SK-N-SH treated with all-trans-retinoic acid at 6 μM for 48 hours (cell line): ENCODE data around the gene AGAP1.

Source experiments
- ATAC-seq: fragments of 200-7000 bp; cut with Tn5 transposase; 3 replicates; pipeline ENCODE4 v1.9.1; 2020; ENCODE audit warnings: mild to moderate bottlenecking, moderate library complexity
- ARNTL ChIP-seq: fragments of 450-650 bp; formaldehyde crosslinking; IDR thresholded peaks from 2 replicates; pipeline ENCODE4 v1.5.0; 2020; ENCODE audit warnings: low read depth, mild to moderate bottlenecking, moderate library complexity, borderline replicate concordance
- BACH2 ChIP-seq: fragments of 250-450 bp; sonication (Bioruptor Pico); IDR thresholded peaks from 2 replicates; pipeline ENCODE4 v1.9.0; 2021; ENCODE audit warnings: mild to moderate bottlenecking, borderline replicate concordance
- CSDC2 ChIP-seq: fragments of 250-450 bp; sonication (Bioruptor Pico); IDR thresholded peaks from 2 replicates; pipeline ENCODE4 v1.5.0; 2020; ENCODE audit warnings: mild to moderate bottlenecking, moderate library complexity
- ISL1 ChIP-seq: fragments of 250-450 bp; sonication (Bioruptor Pico); IDR thresholded peaks from 2 replicates; pipeline ENCODE4 v2.1.2; 2022; ENCODE audit warnings: mild to moderate bottlenecking, moderate library complexity
- OSR1 ChIP-seq: fragments of 250-450 bp; sonication (Bioruptor Pico); IDR thresholded peaks from 2 replicates; pipeline ENCODE4 v1.8.0; 2022; ENCODE audit warnings: moderate library complexity, mild to moderate bottlenecking, inconsistent platforms
- PPARA ChIP-seq: fragments of 250-450 bp; sonication (Bioruptor Pico); IDR thresholded peaks from 2 replicates; pipeline ENCODE4 v1.5.0; 2020; ENCODE audit warnings: mild to moderate bottlenecking, borderline replicate concordance
- RARB ChIP-seq: fragments of 250-450 bp; sonication (Bioruptor Pico); IDR thresholded peaks from 2 replicates; pipeline ENCODE4 v1.8.0; 2021; ENCODE audit warnings: mild to moderate bottlenecking, moderate library complexity
- SNAI2 ChIP-seq: fragments of 250-450 bp; sonication (Bioruptor Pico); IDR thresholded peaks from 2 replicates; pipeline ENCODE4 v1.5.0; 2020; ENCODE audit warnings: mild to moderate bottlenecking, moderate library complexity
- TOX ChIP-seq: fragments of 250-450 bp; sonication (Bioruptor Pico); IDR thresholded peaks from 2 replicates; pipeline ENCODE4 v1.8.0; 2021; ENCODE audit warnings: mild to moderate bottlenecking, moderate library complexity, borderline replicate concordance
- ZC3H10 ChIP-seq: fragments of 250-450 bp; sonication (Bioruptor Pico); IDR thresholded peaks from 2 replicates; pipeline ENCODE4 v1.5.1; 2021; ENCODE audit warnings: mild to moderate bottlenecking, moderate library complexity
- ZFP3 ChIP-seq: fragments of 250-450 bp; sonication (Bioruptor Pico); IDR thresholded peaks from 2 replicates; pipeline ENCODE4 v1.5.0; 2020; ENCODE audit warnings: mild to moderate bottlenecking, moderate library complexity
- ZFP30 ChIP-seq: fragments of 450-650 bp; formaldehyde crosslinking; IDR thresholded peaks from 2 replicates; pipeline ENCODE4 v1.5.0; 2022; ENCODE audit warnings: mild to moderate bottlenecking, moderate library complexity
- ZNF565 ChIP-seq: fragments of 450-650 bp; formaldehyde crosslinking; conservative IDR thresholded peaks from 2 replicates; pipeline ENCODE4 v1.5.0; 2020; ENCODE audit warnings: low read depth, mild to moderate bottlenecking, moderate library complexity
- ZNF70 ChIP-seq: fragments of 450-650 bp; formaldehyde crosslinking; IDR thresholded peaks from 2 replicates; pipeline ENCODE4 v1.5.0; 2020; ENCODE audit warnings: mild to moderate bottlenecking, moderate library complexity
- TF ChIP-seq, protein P1 (sequence below): fragments of 250-450 bp; sonication (Bioruptor Pico); IDR thresholded peaks from 2 replicates; pipeline ENCODE4 v1.5.1; 2021; ENCODE audit warnings: mild to moderate bottlenecking, moderate library complexity
- TF ChIP-seq, protein P2 (sequence below): fragments of 250-450 bp; sonication (Bioruptor Pico); IDR thresholded peaks from 2 replicates; pipeline ENCODE4 v1.5.1; 2020; ENCODE audit warnings: low read depth, mild to moderate bottlenecking, moderate library complexity
- TF ChIP-seq, protein P3 (sequence below): fragments of 250-450 bp; sonication (Bioruptor Pico); IDR thresholded peaks from 2 replicates; pipeline ENCODE4 v1.8.0; 2021; ENCODE audit warnings: low read depth, mild to moderate bottlenecking, moderate library complexity, borderline replicate concordance
- TF ChIP-seq, protein P4 (sequence below): fragments of 250-450 bp; sonication (Bioruptor Pico); IDR thresholded peaks from 2 replicates; pipeline ENCODE4 v1.8.0; 2020; ENCODE audit warnings: mild to moderate bottlenecking, moderate library complexity, borderline replicate concordance

AGAP1 gene

DNA sequence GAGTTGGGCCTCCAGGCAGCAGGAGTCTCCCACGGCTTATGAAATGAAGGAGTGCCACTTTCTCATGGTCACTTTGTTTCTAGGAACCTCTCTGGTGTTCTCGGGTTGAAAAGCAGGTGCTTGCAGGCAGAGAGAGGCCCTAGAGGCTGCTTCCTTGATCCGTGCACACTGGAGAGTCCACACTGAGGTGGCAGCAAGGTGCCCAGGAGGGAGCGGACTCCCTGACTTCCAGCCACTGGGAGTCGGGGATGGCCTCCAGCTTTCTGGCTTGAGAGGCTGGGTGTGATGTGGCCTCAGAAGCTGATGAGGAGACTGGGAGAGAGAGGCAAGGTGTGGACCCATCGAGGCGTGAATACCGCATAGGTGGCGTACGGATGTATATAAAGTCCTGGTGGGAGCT lies 221.8 kb downstream of the AGAP1 start:
- TF ChIP-seq, protein P1, sequence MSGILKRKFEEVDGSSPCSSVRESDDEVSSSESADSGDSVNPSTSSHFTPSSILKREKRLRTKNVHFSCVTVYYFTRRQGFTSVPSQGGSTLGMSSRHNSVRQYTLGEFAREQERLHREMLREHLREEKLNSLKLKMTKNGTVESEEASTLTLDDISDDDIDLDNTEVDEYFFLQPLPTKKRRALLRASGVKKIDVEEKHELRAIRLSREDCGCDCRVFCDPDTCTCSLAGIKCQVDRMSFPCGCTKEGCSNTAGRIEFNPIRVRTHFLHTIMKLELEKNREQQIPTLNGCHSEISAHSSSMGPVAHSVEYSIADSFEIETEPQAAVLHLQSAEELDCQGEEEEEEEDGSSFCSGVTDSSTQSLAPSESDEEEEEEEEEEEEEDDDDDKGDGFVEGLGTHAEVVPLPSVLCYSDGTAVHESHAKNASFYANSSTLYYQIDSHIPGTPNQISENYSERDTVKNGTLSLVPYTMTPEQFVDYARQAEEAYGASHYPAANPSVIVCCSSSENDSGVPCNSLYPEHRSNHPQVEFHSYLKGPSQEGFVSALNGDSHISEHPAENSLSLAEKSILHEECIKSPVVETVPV (CRISPR knock-in tag): no peak
- TF ChIP-seq, protein P2, sequence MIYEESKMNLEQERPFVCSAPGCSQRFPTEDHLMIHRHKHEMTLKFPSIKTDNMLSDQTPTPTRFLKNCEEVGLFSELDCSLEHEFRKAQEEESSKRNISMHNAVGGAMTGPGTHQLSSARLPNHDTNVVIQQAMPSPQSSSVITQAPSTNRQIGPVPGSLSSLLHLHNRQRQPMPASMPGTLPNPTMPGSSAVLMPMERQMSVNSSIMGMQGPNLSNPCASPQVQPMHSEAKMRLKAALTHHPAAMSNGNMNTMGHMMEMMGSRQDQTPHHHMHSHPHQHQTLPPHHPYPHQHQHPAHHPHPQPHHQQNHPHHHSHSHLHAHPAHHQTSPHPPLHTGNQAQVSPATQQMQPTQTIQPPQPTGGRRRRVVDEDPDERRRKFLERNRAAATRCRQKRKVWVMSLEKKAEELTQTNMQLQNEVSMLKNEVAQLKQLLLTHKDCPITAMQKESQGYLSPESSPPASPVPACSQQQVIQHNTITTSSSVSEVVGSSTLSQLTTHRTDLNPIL (CRISPR knock-in tag): no peak
- TF ChIP-seq ZFP30 (CRISPR knock-in tag): no peak
- TF ChIP-seq TOX (CRISPR knock-in tag): no peak
- TF ChIP-seq ARNTL: no peak
- no peak for TF ChIP-seq SNAI2 (CRISPR knock-in tag)
- no peak for TF ChIP-seq OSR1
- no peak for TF ChIP-seq RARB
- no peak for ATAC-seq

DNA sequence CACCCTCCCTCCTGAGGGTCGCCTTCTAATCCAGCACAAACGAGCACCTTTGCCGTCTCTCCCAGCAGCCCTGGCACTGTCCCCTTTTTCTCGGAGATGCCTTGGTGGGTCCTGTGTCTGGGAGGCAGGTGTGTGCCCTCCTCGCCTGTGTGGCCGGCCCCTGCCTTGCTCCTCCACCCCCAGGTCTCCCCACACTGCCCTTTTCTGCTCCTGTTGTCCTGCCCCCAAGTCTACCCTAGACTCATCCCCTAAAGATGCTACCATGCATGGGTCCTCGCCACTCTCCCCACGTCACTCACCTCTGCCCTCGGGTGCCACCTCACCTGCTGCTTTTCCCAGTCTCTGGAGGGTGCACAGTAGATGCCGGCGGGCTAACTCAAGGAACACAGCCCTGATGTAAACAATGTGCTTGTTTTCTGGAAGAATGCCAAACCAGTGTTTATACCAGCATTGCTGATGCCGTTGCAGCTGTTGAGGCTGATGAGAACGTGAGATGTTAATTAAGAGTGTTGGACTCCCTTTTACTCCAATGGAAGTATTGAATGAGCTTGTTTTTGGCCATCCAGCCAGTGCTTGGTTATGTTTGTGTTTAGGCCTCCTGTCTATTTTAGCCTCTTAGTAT lies 223.1 kb downstream of the AGAP1 start:
- TF ChIP-seq OSR1 (no peak), ZNF70 (no peak), CSDC2 (CRISPR knock-in tag) (no peak), ISL1 (CRISPR knock-in tag) (no peak), ZC3H10 (CRISPR knock-in tag) (no peak), TOX (CRISPR knock-in tag) (no peak), SNAI2 (CRISPR knock-in tag) (no peak), ZNF565 (CRISPR knock-in tag) (no peak), RARB (no peak), PPARA (CRISPR knock-in tag) (no peak), ZFP30 (CRISPR knock-in tag) (no peak)
- TF ChIP-seq, protein P2 (CRISPR knock-in tag): no peak
- TF ChIP-seq, protein P3, sequence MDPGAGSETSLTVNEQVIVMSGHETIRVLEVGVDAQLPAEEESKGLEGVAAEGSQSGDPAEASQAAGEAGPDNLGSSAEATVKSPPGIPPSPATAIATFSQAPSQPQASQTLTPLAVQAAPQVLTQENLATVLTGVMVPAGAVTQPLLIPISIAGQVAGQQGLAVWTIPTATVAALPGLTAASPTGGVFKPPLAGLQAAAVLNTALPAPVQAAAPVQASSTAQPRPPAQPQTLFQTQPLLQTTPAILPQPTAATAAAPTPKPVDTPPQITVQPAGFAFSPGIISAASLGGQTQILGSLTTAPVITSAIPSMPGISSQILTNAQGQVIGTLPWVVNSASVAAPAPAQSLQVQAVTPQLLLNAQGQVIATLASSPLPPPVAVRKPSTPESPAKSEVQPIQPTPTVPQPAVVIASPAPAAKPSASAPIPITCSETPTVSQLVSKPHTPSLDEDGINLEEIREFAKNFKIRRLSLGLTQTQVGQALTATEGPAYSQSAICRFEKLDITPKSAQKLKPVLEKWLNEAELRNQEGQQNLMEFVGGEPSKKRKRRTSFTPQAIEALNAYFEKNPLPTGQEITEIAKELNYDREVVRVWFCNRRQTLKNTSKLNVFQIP (CRISPR knock-in tag): no peak
- TF ChIP-seq, protein P4, sequence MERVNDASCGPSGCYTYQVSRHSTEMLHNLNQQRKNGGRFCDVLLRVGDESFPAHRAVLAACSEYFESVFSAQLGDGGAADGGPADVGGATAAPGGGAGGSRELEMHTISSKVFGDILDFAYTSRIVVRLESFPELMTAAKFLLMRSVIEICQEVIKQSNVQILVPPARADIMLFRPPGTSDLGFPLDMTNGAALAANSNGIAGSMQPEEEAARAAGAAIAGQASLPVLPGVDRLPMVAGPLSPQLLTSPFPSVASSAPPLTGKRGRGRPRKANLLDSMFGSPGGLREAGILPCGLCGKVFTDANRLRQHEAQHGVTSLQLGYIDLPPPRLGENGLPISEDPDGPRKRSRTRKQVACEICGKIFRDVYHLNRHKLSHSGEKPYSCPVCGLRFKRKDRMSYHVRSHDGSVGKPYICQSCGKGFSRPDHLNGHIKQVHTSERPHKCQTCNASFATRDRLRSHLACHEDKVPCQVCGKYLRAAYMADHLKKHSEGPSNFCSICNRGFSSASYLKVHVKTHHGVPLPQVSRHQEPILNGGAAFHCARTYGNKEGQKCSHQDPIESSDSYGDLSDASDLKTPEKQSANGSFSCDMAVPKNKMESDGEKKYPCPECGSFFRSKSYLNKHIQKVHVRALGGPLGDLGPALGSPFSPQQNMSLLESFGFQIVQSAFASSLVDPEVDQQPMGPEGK: no peak
- TF ChIP-seq, all 23 proteins: peak for 0
- ATAC-seq: no peak

DNA sequence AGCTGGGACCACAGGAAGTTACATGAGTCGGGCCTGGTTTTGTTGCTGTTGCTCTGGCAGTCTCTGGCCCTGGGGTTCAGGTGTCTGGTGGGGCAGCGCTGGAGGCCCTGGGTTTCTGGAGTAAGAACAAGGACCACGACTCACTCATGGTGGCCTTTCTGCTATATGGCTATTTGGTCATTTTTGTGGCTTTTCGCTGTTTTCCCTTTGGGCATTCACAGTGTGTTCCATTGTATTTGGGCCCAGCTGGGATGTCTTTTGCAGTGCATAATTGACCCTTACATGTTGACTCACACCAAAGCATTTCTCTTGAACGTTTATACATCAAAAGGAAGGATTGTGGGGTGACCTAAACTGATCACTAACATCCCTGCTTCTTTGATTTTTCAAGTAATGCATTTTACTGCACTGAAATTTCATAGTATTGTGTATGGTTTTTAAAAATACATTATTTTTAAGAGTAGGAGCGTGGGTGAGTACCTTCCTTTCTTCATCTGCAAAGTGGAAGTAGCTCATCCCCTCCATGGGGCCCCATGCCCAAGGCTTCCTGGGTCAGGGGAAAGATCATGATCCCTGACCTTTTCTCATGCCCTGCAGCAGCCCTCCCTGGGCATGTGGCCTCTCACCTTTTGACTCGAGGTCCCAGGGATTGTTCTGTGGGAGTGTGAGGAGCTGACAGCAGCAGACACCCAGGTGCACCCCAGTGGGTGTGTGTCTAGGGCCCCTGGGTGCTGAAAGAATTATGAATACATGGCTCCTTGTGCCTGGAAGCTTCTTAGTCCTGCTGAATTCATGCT lies 225.5 kb downstream of the AGAP1 start:
- no peak for ATAC-seq
- TF ChIP-seq ZNF70: no peak

- ATAC-seq: no peak
- TF ChIP-seq ARNTL (no peak), ZFP3 (CRISPR knock-in tag) (no peak)
Observed at GRCh38 chr2:235721625-235722024, 227.8 kb downstream of the AGAP1 start.

GRCh38 chr2:235722869-235723268 lies 229.0 kb downstream of the AGAP1 start:
- no peak for ATAC-seq
- TF ChIP-seq, protein P3 (CRISPR knock-in tag): no peak
- TF ChIP-seq ZNF565 (CRISPR knock-in tag) (no peak), BACH2 (CRISPR knock-in tag) (no peak), PPARA (CRISPR knock-in tag) (no peak), TOX (CRISPR knock-in tag) (no peak)
- TF ChIP-seq, protein P2 (CRISPR knock-in tag): no peak
- TF ChIP-seq, protein P4: no peak
